Astrocyte (in vitro differentiated cells and primary cell): Measurements from ENCODE around the gene CXorf65. TPM values are rescaled to one million over a fixed set of nuclear protein-coding genes. Genes with fewer than 3 reads are reported as not detected.

ENCODE experiments used
- DNase-seq: peaks from one replicate; pipeline ENCODE4 v3.0.0-alpha.2; 2010; ENCODE audit warnings: low read depth
- FAIRE-seq: peaks from 2 replicates; lab custom pipeline; 2011; peaks lifted over from hg19 to GRCh38; lab: Jason Lieb, UNC
- H2AFZ ChIP-seq: 2 replicates; pipeline ENCODE4 v1.6.0; 2012; ENCODE audit warnings: low read depth, low read length, inconsistent platforms
- H3K27ac ChIP-seq: 2 replicates; pipeline ENCODE4 v1.5.1; 2011; ENCODE audit warnings: low read depth, low read length, inconsistent platforms
- H3K27me3 ChIP-seq: 2 replicates; pipeline ENCODE4 v1.6.0; 2011; ENCODE audit warnings: low read length, inconsistent platforms; ENCODE audit not compliant: insufficient read depth
- H3K36me3 ChIP-seq: 2 replicates; pipeline ENCODE4 v1.5.1; 2011; ENCODE audit warnings: low read length, inconsistent platforms; ENCODE audit not compliant: insufficient read depth
- H3K4me1 ChIP-seq: 2 replicates; pipeline ENCODE4 v1.5.1; 2011; ENCODE audit warnings: low read length, inconsistent platforms; ENCODE audit not compliant: insufficient read depth
- H3K4me2 ChIP-seq: 2 replicates; pipeline ENCODE4 v1.6.0; 2012; ENCODE audit warnings: low read length, inconsistent platforms
- H3K4me3 ChIP-seq: 2 replicates; pipeline ENCODE4 v1.5.1; 2011; ENCODE audit warnings: low read depth, mild to moderate bottlenecking, low read length, inconsistent platforms; ENCODE audit not compliant: insufficient read depth
- H3K79me2 ChIP-seq: 2 replicates; pipeline ENCODE4 v1.6.0; 2012; ENCODE audit warnings: mild to moderate bottlenecking, low read length, inconsistent platforms; ENCODE audit not compliant: insufficient read depth
- H3K9ac ChIP-seq: 2 replicates; pipeline ENCODE4 v1.6.0; 2012; ENCODE audit warnings: mild to moderate bottlenecking, low read length, inconsistent platforms
- H3K9me3 ChIP-seq: 2 replicates; pipeline ENCODE4 v1.5.1; 2012; ENCODE audit warnings: low read depth, mild to moderate bottlenecking, low read length, inconsistent platforms; ENCODE audit not compliant: insufficient read depth
- H4K20me1 ChIP-seq: 2 replicates; pipeline ENCODE4 v1.6.0; 2012; ENCODE audit warnings: low read length, inconsistent platforms; ENCODE audit not compliant: insufficient read depth
- H3K27ac Mint-ChIP-seq: one replicate; pipeline ENCODE4 v1.8.0; 2021; ENCODE audit warnings: mild to moderate bottlenecking, mixed read lengths; ENCODE audit not compliant: unreplicated experiment
- H3K27me3 Mint-ChIP-seq: one replicate; pipeline ENCODE4 v1.8.0; 2021; ENCODE audit warnings: low read depth, mixed read lengths; ENCODE audit not compliant: unreplicated experiment
- H3K36me3 Mint-ChIP-seq: one replicate; pipeline ENCODE4 v1.8.0; 2021; ENCODE audit warnings: low read depth, mixed read lengths; ENCODE audit not compliant: unreplicated experiment
- H3K4me1 Mint-ChIP-seq: one replicate; pipeline ENCODE4 v1.8.0; 2021; ENCODE audit warnings: low read depth, mixed read lengths; ENCODE audit not compliant: unreplicated experiment
- H3K4me3 Mint-ChIP-seq: one replicate; pipeline ENCODE4 v1.8.0; 2021; ENCODE audit warnings: mild to moderate bottlenecking, moderate library complexity, mixed read lengths; ENCODE audit not compliant: unreplicated experiment
- H3K9me3 Mint-ChIP-seq: one replicate; pipeline ENCODE4 v1.8.0; 2021; ENCODE audit warnings: mild to moderate bottlenecking, mixed read lengths; ENCODE audit not compliant: unreplicated experiment
- CTCF ChIP-seq: IDR thresholded peaks from 2 replicates; pipeline ENCODE4 v1.5.1; 2011; ENCODE audit warnings: low read depth, mild to moderate bottlenecking, inconsistent platforms, low read length, moderate library complexity; ENCODE audit not compliant: insufficient read depth
- EZH2 ChIP-seq: IDR thresholded peaks from 2 replicates; pipeline ENCODE4 v1.6.1; 2012; ENCODE audit warnings: mild to moderate bottlenecking, low read length, inconsistent platforms; ENCODE audit not compliant: insufficient read depth
- total RNA-seq: library from RNA; stranded (reverse); gene quantifications from 2 replicates; pipeline ENCODE4 v1.2.1, GENCODE V29; 2021

The CXorf65 gene
- total RNA-seq, 1 donor from 2014 or later: not detected

- no peaks in the 10 kb centered on the region for H3K36me3 ChIP-seq
- Mint-ChIP-seq H3K4me3 (peak overlapping the region; percentile 87), H3K4me1 (peaks cover 7% of the 10 kb centered on the region), H3K9me3 (no peaks in the 10 kb centered on the region), H3K27me3 (peaks cover 3% of the 10 kb centered on the region), H3K36me3 (no peaks in the 10 kb centered on the region), H3K27ac (no peak overlapping the region)
- no peaks in the 10 kb centered on the region for H3K27me3 ChIP-seq
- no peak for FAIRE-seq
- no peak for TF ChIP-seq EZH2
- no peak for TF ChIP-seq CTCF
- H3K27ac ChIP-seq: no peak overlapping the region
- peaks cover 3% of the 10 kb centered on the region for H3K4me1 ChIP-seq
- no peaks in the 10 kb centered on the region for H3K79me2 ChIP-seq
- H3K4me3 ChIP-seq: peak overlapping the region; percentile 81
- H3K9ac ChIP-seq: peak overlapping the region; percentile 78
- H4K20me1 ChIP-seq: no peaks in the 10 kb centered on the region
- H3K4me2 ChIP-seq: peak overlapping the region; percentile 99
- peak overlapping the region; percentile 83 for H2AFZ ChIP-seq
- DNase-seq: peak; percentile 15
- H3K9me3 ChIP-seq: no peaks in the 10 kb centered on the region
Observed at GRCh38 chrX:71095981-71096759, 10.4 kb downstream of the CXorf65 start.

GRCh38 chrX:71095555-71095980, 11.0 kb downstream of the CXorf65 start, which contains the start of gene FOXO4:
Gene FOXO4 (plus strand): TSS chrX:71095851. CDS start chrX:71096529, 678 bp downstream.
- Histone ChIP-seq H3K27ac (no peak within 1 kb of the TSS), H3K4me2 (peak within 1 kb of the TSS; percentile 99), H3K4me3 (peak within 1 kb of the TSS; percentile 81), H3K27me3 (no peaks in the 10 kb centered on the region), H3K9me3 (no peaks in the 10 kb centered on the region), H2AFZ (peak within 1 kb of the TSS; percentile 83), H4K20me1 (no peaks in the 10 kb centered on the region), H3K79me2 (no peaks in the 10 kb centered on the region), H3K9ac (peak within 1 kb of the TSS; percentile 78), H3K4me1 (peaks cover 3% of the 10 kb centered on the region), H3K36me3 (no peaks in the 10 kb centered on the region)
- peaks cover 2% of the 10 kb centered on the region for H3K27me3 Mint-ChIP-seq
- no peak for TF ChIP-seq EZH2
- TF ChIP-seq CTCF: no peak
- H3K9me3 Mint-ChIP-seq: no peaks in the 10 kb centered on the region
- peak within 1 kb of the TSS; percentile 87 for H3K4me3 Mint-ChIP-seq
- H3K27ac Mint-ChIP-seq: peak within 1 kb of the TSS; percentile 88
- FAIRE-seq (peak; percentile 9), DNase-seq (peak; percentile 64)
- H3K4me1 Mint-ChIP-seq: peaks cover 7% of the 10 kb centered on the region
- H3K36me3 Mint-ChIP-seq: no peaks in the 10 kb centered on the region

GRCh38 chrX:71095033-71095432, 11.5 kb downstream of the CXorf65 start:
- Histone ChIP-seq H3K9ac (peak overlapping the region; percentile 78), H3K36me3 (no peaks in the 10 kb centered on the region), H3K4me1 (peaks cover 3% of the 10 kb centered on the region), H3K4me2 (peak overlapping the region; percentile 87), H3K27ac (no peak overlapping the region), H3K9me3 (no peaks in the 10 kb centered on the region), H4K20me1 (no peaks in the 10 kb centered on the region), H3K4me3 (peak overlapping the region; percentile 68), H3K27me3 (no peaks in the 10 kb centered on the region), H2AFZ (peak overlapping the region; percentile 81), H3K79me2 (no peaks in the 10 kb centered on the region)
- H3K36me3 Mint-ChIP-seq: no peaks in the 10 kb centered on the region
- H3K9me3 Mint-ChIP-seq: no peaks in the 10 kb centered on the region
- DNase-seq: no peak
- H3K27ac Mint-ChIP-seq: no peak overlapping the region
- TF ChIP-seq EZH2 (no peak), CTCF (no peak)
- H3K4me1 Mint-ChIP-seq: peaks cover 7% of the 10 kb centered on the region
- H3K4me3 Mint-ChIP-seq: peak overlapping the region; percentile 87
- no peak for FAIRE-seq
- H3K27me3 Mint-ChIP-seq: no peaks in the 10 kb centered on the region
